ENCODE data around the gene VOPP1. TPM values are rescaled to one million over a fixed set of nuclear protein-coding genes. Genes with fewer than 3 reads are reported as not detected.

VOPP1 gene
- total RNA-seq, 1 experiment from 2014 or later: 60.2 TPM

DNA sequence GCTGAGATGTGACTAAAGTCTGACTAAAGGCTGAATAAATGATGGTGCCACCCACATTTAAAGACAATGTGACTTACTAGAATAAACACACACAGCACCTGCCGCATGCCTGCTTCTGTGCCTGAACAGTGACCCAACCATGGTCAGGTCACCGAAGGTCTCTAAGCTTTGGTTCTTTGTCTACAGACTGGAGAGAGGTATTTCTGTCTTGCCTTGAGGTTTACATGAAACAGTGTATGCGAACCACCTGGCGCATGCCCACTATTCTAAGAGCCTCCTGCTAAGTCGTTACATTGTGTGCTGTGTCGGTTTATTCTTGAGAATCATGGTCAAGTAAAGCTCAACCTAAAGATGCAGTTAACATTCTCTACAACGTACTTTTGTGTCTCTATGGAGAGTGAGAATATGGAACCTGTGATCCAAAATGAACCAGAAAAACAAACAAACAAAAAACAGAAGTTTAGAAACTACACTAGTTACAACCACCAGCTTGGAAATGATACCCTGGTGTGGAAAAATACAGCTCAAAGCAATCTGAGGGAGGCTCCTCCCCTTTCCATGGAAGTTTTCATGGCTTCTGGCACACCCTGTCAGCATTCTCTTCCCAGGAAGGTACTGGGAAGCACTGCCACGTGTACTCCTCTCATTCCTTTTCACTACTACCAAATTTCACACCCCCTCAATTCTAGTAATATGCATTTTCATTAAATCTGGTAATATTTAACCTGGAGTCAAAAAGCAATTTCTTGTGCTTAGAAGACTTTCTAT, 40.0 kb downstream of the VOPP1 start:
- Histone ChIP-seq H2AFZ (ENCODE audit: low read length) (no peak overlapping the region), H3K27me3 (ENCODE audit: low read length) (no peaks in the 10 kb centered on the region), H3K9me3 (ENCODE audit: low read length) (no peaks in the 10 kb centered on the region), H3F3A (ENCODE audit: low read length, unreplicated experiment) (peaks cover 6% of the 10 kb centered on the region), H3K27ac (ENCODE audit: low read length) (no peak overlapping the region), H3K36me3 (ENCODE audit: low read depth, low read length) (no peaks in the 10 kb centered on the region), H3K4me2 (ENCODE audit: low read length) (no peak overlapping the region), H3K9ac (ENCODE audit: low read length) (no peak overlapping the region), H4K20me1 (ENCODE audit: low read length) (peaks cover 19% of the 10 kb centered on the region), H3K79me2 (ENCODE audit: low read length) (peaks cover 48% of the 10 kb centered on the region), H3K9me2 (replicated peaks; ENCODE audit: low read length) (no peaks in the 10 kb centered on the region), H3K4me1 (ENCODE audit: insufficient read depth, low read length) (peaks cover 40% of the 10 kb centered on the region), H3K4me3 (ENCODE audit: low read length) (no peak overlapping the region)
- ATAC-seq (peak; percentile 36), DNase-seq (peak; percentile 35)
- CTCF ChIA-PET: no interaction called here
- POLR2A ChIA-PET (ENCODE audit: unreplicated experiment): interaction anchor here (0.6 kb wide), 1 partner anchor 39 kb away, joined by 4 read pairs; no protein-coding TSS in a partner anchor
- TF ChIP-seq EZH2phosphoT487 (IDR thresholded peaks at IDR 0.05; ENCODE audit: borderline replicate concordance, low read length) (no peak), EZH2 (IDR thresholded peaks at IDR 0.05; ENCODE audit: low read length, unreplicated experiment) (no peak)
- TF ChIP-seq, protein P1, sequence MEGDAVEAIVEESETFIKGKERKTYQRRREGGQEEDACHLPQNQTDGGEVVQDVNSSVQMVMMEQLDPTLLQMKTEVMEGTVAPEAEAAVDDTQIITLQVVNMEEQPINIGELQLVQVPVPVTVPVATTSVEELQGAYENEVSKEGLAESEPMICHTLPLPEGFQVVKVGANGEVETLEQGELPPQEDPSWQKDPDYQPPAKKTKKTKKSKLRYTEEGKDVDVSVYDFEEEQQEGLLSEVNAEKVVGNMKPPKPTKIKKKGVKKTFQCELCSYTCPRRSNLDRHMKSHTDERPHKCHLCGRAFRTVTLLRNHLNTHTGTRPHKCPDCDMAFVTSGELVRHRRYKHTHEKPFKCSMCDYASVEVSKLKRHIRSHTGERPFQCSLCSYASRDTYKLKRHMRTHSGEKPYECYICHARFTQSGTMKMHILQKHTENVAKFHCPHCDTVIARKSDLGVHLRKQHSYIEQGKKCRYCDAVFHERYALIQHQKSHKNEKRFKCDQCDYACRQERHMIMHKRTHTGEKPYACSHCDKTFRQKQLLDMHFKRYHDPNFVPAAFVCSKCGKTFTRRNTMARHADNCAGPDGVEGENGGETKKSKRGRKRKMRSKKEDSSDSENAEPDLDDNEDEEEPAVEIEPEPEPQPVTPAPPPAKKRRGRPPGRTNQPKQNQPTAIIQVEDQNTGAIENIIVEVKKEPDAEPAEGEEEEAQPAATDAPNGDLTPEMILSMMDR (conservative IDR thresholded peaks at IDR 0.05; ENCODE audit: low read depth, low read length): no peak
- intact Hi-C loops (cut with micrococcal nuclease): no loop called here
- BruUV-seq (replicated peaks): no TSS peak

DNA sequence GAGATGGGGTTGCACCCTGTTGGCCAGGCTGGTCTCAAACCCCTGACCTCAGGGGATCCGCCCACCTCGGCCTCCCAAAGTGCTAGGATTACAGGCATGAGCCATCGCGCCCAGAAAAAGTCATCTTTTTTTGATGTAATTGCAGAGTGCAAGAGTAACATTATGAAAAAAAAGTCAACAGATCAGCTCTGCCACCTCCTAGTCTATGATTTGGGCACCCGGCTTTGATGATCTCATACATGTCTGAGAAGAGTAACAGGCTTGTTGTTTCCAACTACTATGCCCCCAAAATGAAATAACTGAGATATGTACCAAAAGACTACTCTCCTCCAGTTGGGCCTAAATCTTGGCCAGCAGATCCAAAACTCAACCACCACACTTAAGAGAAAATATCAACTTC, 40.8 kb downstream of the VOPP1 start:
- Histone ChIP-seq H3K36me3 (ENCODE audit: low read depth, low read length) (no peaks in the 10 kb centered on the region), H3K4me3 (ENCODE audit: low read length) (no peak overlapping the region), H3K27me3 (ENCODE audit: low read length) (no peaks in the 10 kb centered on the region), H3K9me2 (replicated peaks; ENCODE audit: low read length) (no peaks in the 10 kb centered on the region), H2AFZ (ENCODE audit: low read length) (no peak overlapping the region), H3K4me2 (ENCODE audit: low read length) (0 out of 2 replicates have a peak overlapping the region, but pooled peaks have one; percentile 8), H3K4me1 (ENCODE audit: insufficient read depth, low read length) (peaks cover 40% of the 10 kb centered on the region), H4K20me1 (ENCODE audit: low read length) (peaks cover 19% of the 10 kb centered on the region), H3K27ac (ENCODE audit: low read length) (no peak overlapping the region), H3F3A (ENCODE audit: low read length, unreplicated experiment) (peaks cover 6% of the 10 kb centered on the region), H3K9ac (ENCODE audit: low read length) (no peak overlapping the region), H3K79me2 (ENCODE audit: low read length) (peaks cover 46% of the 10 kb centered on the region), H3K9me3 (ENCODE audit: low read length) (no peaks in the 10 kb centered on the region)
- TF ChIP-seq EZH2phosphoT487 (IDR thresholded peaks at IDR 0.05; ENCODE audit: borderline replicate concordance, low read length) (no peak), EZH2 (IDR thresholded peaks at IDR 0.05; ENCODE audit: low read length, unreplicated experiment) (no peak)
- TF ChIP-seq, protein P1 (conservative IDR thresholded peaks at IDR 0.05; ENCODE audit: low read depth, low read length): no peak
- POLR2A ChIA-PET (ENCODE audit: unreplicated experiment): no interaction called here
- no peak for ATAC-seq
- intact Hi-C loops (cut with micrococcal nuclease): no loop called here
- no TSS peak for BruUV-seq (replicated peaks)
- DNase-seq: no peak
- CTCF ChIA-PET: no interaction called here

DNA sequence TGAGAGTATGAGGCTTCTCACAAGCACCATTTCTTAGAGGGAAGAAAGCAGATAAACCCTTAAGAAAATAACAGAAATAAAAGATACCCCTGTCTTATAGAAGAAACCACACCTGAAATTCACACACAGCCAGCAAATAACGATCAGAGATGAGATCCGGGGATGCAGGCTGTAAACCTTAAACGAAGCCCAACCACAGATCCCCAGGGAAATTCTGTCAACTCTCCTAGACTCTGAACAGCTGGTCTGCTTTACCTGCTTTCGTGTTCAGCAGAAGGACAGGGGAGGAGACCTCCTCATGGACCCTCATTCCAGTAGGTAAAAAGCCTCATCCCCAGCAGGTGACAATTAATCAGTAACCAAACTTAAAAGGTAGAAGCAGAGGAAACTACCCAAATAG, 45.0 kb downstream of the VOPP1 start:
- ChIA-PET POLR2A (ENCODE audit: unreplicated experiment) (no interaction called here), CTCF (no interaction called here)
- Histone ChIP-seq H3K9me2 (replicated peaks; ENCODE audit: low read length) (no peaks in the 10 kb centered on the region), H3K9me3 (ENCODE audit: low read length) (no peaks in the 10 kb centered on the region), H3K79me2 (ENCODE audit: low read length) (0 out of 2 replicates have a peak, but pooled peaks cover 27% of the 10 kb centered on the region), H3F3A (ENCODE audit: low read length, unreplicated experiment) (no peaks in the 10 kb centered on the region), H2AFZ (ENCODE audit: low read length) (no peak overlapping the region), H3K9ac (ENCODE audit: low read length) (no peak overlapping the region), H3K4me2 (ENCODE audit: low read length) (no peak overlapping the region), H3K4me1 (ENCODE audit: insufficient read depth, low read length) (peaks cover 9% of the 10 kb centered on the region), H3K27ac (ENCODE audit: low read length) (no peak overlapping the region), H4K20me1 (ENCODE audit: low read length) (0 out of 2 replicates have a peak, but pooled peaks cover 2% of the 10 kb centered on the region), H3K36me3 (ENCODE audit: low read depth, low read length) (no peaks in the 10 kb centered on the region), H3K4me3 (ENCODE audit: low read length) (no peak overlapping the region), H3K27me3 (ENCODE audit: low read length) (no peaks in the 10 kb centered on the region)
- BruUV-seq (replicated peaks): no TSS peak
- DNase-seq (no peak), ATAC-seq (no peak)
- no peak for TF ChIP-seq EZH2 (IDR thresholded peaks at IDR 0.05; ENCODE audit: low read length, unreplicated experiment)
- TF ChIP-seq, protein P1 (conservative IDR thresholded peaks at IDR 0.05; ENCODE audit: low read depth, low read length): no peak
- TF ChIP-seq EZH2phosphoT487 (IDR thresholded peaks at IDR 0.05; ENCODE audit: borderline replicate concordance, low read length): no peak
- intact Hi-C loops (cut with micrococcal nuclease): no loop called here
